HG03135 (cell line): Measurements from ENCODE around the gene MOSMO.
"Not testable (repeated sequence)": the region's sequence is repeated elsewhere in the genome, so short reads cannot be mapped to it uniquely, and the experiment has no call there.

Source experiments
- ATAC-seq: cut with Tn5 transposase; IDR thresholded peaks from one replicate; pipeline ENCODE4 v1.9.1; 2021; ENCODE audit warnings: mild to moderate bottlenecking, moderate library complexity; ENCODE audit not compliant: unreplicated experiment

The MOSMO gene

DNA sequence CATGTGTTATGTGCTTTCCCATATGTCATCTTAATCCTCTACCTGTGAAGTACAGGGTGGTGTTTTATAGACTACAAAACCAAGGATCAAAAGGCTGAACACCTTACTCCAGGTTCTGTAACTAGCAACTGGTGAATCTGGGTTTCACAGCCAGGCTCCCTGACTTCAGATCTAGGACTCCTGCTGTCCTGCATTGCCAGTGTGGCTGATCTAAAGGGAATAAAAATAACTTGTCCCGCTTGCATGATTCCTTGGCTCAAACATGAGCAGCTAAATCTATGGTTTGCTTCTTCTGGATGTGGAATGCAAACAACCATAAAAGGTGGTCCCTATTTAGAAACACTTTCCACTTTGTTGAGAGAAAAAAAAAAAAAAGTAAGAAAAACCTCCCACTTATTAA, 80.7 kb downstream of the MOSMO start:
- ATAC-seq, result no peak

GRCh38 chr16:22089910-22090309, 82.0 kb downstream of the MOSMO start:
- ATAC-seq, result no peak

DNA sequence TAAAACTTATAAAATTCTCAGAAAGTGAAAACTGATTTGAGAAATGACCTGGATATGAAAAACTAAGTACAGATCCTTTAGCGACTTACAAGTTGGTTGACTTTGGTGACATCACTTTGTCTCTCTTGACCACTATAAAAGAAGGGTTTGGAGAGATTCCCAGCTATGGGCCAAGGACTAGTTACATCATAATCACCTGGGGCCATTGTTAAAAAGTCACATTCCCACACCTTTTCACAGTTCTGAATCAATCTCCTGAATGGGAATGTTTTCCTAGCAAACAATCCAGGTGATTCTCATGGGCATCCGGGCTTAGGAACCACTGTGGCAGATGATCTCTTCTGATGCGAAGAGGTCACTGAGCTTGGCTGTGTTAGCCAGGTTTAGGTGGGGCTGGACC, 83.8 kb downstream of the MOSMO start:
- ATAC-seq, result no peak

GRCh38 chr16:22092143-22092933, 84.4 kb downstream of the MOSMO start, which contains the start of gene VWA3A:
TSS of gene VWA3A (plus strand) at chr16:22092541. CDS start at chr16:22092638, 97 bp downstream.
- ATAC-seq, result no peak

DNA sequence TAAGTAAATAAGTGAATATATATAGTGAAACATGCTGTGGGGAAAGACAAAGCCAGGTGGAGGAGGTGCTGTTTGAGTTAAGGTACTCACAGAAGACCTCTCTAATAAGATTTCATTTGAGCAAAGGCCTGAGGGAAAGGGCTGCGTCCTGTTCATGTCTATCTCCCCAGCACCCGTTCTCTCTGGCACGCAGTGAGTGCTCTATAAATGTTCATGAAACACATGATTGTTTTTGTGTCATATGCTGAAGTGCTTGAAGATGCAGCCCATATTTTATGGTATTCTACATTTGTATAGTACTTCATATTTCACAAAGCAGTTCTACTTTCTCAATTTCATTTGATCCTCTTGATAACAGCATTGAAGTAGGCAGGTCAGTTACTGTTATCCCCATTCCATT, 85.4 kb downstream of the MOSMO start:
- ATAC-seq, result no peak

DNA sequence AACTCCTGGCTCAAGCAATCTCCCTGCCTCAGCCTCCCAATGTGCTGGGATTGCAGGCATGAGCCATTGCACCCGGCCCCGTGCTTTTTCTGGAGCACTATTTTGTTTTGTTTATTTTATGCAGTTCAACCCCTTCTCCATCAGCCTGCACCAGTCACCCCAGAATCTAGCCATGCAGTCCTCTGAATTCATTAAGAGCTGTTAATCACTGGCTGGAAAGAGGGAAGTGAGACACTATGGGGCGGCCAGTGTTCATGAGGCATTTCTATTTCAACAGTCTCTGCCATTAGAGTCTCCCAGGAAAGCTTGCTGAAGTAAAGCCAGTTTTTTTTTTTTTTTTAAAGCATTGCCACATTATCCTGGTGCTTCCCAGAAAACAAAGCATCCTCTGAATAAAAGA, 86.1 kb downstream of the MOSMO start:
- ATAC-seq, result no peak

DNA sequence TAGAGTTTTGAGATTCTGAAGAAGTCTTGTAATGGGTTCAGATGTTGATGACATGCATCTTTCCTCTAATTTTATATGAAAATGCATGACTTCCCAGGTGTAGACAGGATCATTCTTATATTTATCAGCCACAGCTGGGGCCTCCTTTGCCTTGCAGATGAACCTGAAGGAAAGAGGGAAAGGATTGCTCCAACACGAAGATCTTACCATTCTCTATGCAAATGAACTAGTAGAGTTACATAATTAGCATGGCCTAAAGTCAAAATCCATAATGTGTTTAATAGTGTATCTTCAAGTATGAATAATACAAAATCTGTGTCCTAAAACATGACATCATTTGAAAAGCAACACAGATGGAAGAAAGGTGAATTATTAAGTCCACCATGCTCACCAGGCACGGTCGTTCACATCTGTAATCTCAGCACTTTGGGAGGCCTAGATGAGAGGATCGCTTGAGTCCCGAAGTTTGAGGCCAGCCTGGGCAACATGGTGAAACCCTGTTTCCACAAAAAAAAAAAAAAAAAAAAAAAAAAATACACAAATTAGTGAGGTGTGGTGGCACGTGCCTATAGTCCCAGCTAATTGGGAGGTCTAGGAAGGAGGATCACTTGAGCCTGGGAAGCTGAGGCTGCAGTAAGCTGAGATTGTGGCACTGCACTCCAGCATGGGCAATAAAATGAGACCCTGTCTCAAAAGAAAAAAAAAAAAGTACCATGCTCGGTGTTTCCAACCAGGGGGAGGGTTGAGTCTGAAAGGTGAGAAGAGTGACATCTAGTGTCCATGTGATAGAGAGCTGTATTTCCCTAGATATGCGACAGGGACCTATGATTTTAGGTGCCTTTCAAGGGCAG, 90.7 kb downstream of the MOSMO start:
- ATAC-seq, result no peak

GRCh38 chr16:22099256-22099975, 91.5 kb downstream of the MOSMO start:
- ATAC-seq, result no peak

- ATAC-seq, result no peak
These were observed 95.5 kb downstream of the MOSMO start for GRCh38 chr16:22103441-22103840.

GRCh38 chr16:22109258-22109898, 101.5 kb downstream of the MOSMO start:
- no peak for ATAC-seq

- not testable (repeated sequence) for ATAC-seq
These were observed 103.7 kb downstream of the MOSMO start for GRCh38 chr16:22111629-22112028.

DNA sequence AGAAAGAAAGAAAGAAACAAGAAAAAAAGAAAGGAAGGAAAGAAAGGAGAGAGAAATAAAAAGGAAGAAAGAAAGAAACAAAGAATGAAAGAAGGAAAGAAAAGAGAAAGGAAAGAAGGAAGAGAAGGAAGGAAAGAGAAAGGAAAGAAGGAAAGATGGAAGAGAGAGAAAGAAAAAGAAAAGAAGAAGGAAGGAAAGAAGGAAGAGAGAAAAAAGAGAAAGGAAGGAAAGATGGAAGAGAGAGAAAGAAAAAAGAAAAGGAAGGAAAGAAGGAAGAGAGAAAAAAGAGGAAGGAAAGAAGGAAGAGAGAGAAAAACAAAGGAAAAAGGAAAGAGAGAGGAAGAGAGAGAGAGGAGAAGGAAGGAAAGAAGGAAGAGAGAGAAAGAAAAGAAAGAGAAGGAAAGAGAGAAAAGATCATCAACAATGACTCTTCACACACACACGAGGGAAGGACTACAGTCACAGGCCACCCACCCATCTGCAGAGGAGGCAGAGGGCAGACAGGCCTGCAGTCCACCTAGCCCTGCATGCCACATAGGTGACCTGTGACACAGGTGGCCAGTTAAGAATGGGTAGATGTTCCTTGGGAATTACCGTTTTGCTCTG, 108.3 kb downstream of the MOSMO start:
- ATAC-seq, result no peak

DNA sequence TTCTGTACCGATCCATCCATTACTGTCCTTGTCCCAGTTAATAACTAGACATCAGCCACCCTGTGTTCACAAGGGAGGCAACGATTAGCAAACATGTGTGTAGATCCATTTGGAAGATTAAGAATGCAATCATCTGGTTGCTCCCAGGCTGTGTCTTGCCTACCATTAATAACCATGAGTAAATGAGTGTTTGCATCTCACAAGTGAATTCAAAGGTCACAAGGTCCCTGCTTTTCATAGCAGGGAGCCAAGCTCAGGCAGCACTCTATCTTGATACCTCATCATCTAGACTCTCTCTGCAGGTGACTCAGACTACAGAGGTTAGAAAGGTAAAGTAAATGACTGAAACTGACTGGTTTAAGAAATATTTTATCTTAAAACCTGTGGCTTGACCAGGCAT, 109.7 kb downstream of the MOSMO start:
- ATAC-seq, result no peak

DNA sequence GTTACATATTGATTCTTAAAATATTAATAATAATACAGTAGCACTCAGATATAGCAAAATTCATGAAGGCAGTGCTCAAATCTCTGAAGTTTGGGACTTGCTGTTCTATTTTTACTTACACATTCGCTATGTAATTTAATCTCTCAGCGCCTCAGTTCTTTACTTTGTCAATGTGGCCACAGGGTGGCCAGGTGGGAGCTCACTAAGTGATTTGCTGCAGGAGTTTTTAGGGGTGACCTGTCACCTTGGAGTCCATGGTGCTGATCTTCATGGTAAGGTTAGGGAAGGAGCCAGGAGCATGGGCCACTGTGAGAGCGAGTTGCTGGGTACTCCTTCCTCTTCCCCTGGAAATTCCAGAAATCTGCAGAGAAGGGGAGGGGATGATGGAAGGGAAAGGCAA, 112.5 kb downstream of the MOSMO start:
- no peak for ATAC-seq

DNA sequence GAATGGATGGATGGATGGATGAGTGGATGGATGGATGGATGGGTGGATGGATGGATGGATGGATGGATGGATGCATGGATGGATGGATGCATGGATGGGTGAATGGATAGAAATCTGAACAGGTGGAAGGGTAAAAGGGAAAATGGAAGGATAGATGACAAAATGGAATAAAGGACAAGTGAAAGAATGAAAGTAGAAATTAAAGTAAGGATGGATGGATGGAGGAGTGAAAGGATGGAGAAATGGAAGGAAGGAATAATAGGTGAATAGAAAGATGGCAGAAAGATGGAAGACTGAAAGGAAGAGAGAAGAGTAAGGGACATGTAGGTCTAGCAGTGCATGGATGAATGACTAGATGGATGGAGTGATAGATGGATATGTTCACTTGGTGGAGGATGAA, 114.3 kb downstream of the MOSMO start:
- no peak for ATAC-seq

- no peak for ATAC-seq
These were observed 115.2 kb downstream of the MOSMO start for GRCh38 chr16:22123146-22123545.

DNA sequence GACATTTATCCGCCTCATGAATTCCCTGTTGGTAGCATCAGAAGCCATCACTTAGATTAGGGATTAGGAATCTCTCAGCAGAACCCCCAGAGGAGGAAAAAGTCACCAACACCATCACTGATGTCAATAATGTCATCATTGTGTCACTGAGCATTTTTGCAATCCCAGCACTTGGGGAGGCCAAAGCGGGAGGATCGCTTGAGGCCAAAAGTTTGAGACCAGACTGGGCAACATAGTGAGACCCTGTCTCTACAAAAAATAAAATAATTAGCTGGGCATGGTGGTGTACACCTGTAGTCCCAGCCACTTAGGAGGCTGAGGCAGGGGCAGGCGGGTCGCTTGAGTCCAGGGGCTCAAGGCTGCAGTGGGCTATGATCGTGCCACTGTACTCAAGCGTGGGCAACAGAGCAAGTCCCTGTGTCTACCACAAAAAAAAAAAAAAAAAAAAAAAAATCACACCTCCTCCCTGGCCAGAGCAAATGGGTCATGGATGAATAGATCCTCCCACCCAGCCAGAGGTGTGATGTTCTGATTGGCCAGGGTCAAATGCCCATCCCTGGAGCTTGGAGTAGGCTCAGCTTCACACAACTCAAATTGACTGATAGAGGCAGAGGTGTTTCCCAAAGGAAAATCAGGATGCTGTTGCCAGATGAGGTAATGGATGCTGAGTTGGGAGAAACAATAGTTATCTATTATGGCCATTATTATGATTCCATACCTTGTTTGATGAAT, 116.0 kb downstream of the MOSMO start:
- no peak for ATAC-seq

DNA sequence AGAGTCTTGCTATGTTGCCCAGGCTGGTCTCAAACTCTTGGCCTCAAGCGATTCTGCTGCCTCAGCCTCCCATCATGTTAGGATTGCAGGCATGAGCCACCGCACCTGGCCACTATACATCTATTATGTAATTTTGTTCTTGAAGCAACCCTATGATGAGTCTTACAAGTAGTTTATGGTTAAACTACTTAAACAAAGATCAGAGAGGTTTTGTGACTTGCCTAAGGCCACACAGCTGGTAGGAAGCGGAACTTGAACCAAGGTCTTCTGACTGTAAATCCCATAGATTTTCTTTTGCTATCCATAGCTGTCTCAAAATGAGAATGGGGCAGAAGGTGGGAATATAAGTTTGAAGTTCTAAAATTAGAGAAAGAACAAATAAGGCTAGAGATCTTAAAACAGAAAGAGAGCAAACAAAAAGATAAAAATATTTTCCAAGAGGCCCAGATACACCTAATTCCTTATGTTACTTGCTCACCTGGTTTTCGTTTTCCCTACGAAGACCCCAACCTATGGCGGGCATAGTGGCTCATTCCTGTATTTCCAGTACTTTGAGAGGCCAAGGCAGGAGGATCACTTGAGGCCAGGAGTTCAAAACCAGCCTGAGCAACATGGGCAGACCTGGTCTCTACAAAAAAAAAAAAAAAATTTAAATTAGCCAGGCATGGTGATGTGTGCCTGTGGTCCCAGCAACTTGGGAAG, 116.8 kb downstream of the MOSMO start:
- no peak for ATAC-seq

DNA sequence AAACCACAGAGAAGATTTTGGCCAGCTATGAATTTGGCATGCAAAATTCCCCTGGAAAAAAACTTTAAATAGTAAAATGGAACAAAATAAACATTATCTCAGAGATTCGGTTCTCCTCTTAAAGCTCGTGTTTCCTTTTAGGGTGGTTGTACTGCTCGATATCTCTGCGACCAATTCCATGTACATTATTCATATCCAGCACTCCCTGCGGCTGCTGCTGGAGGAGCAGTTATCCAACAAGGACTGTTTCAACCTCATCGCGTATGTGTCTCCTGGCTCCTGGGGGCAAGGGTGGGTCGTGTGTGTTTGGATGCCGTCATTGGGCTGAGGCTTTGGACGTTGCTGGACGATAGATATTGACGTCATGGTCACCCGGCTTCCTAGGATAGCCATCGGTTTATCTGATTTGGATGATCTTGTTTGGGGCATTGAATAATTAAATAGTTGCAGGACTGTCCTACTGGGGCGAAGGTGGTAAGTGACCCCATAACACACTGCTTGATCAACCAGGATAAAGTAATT, 118.2 kb downstream of the MOSMO start:
- no peak for ATAC-seq
